Smooth muscle cell (in vitro differentiated cells): Measurements from ENCODE around the gene SCML1. TPM values are rescaled to one million over a fixed set of nuclear protein-coding genes. Genes with fewer than 3 reads are reported as not detected.

Experiments used
- DNase-seq: peaks from one replicate; lab custom pipeline; 2025; ENCODE audit not compliant: unreplicated experiment; lab: John Stamatoyannopoulos, UW
- H2AFZ ChIP-seq: fragments of 200-600 bp; sonication (generic); 2 replicates; pipeline ENCODE4 v1.6.0; 2016; ENCODE audit warnings: antibody characterized with exemption, low read depth, mild to moderate bottlenecking
- H3F3A ChIP-seq: fragments of 200-600 bp; sonication (generic); 2 replicates; pipeline ENCODE4 v1.6.0; 2017; ENCODE audit warnings: antibody characterized with exemption, low read depth
- H3K27ac ChIP-seq: fragments of 200-600 bp; sonication (generic); 2 replicates; pipeline ENCODE4 v1.5.1; 2016; ENCODE audit warnings: low read depth, mild to moderate bottlenecking
- H3K27me3 ChIP-seq: fragments of 200-600 bp; sonication (generic); 2 replicates; pipeline ENCODE4 v1.6.1; 2016; ENCODE audit warnings: low read depth, mild to moderate bottlenecking
- H3K36me3 ChIP-seq: fragments of 200-600 bp; sonication (generic); 2 replicates; pipeline ENCODE4 v1.5.1; 2016; ENCODE audit warnings: low read depth
- H3K4me1 ChIP-seq: fragments of 200-600 bp; sonication (generic); 2 replicates; pipeline ENCODE4 v1.5.1; 2016; ENCODE audit warnings: low read depth
- H3K4me2 ChIP-seq: fragments of 200-600 bp; sonication (generic); 2 replicates; pipeline ENCODE4 v1.6.0; 2016; ENCODE audit warnings: mild to moderate bottlenecking
- H3K4me3 ChIP-seq: fragments of 200-600 bp; sonication (generic); 2 replicates; pipeline ENCODE4 v1.5.1; 2016; ENCODE audit warnings: mild to moderate bottlenecking
- H3K79me2 ChIP-seq: fragments of 200-600 bp; sonication (generic); 2 replicates; pipeline ENCODE4 v1.6.0; 2016; ENCODE audit warnings: low read depth, mild to moderate bottlenecking
- H3K9ac ChIP-seq: fragments of 200-600 bp; sonication (generic); 2 replicates; pipeline ENCODE4 v1.6.0; 2016; ENCODE audit warnings: low read depth
- H3K9me3 ChIP-seq: fragments of 200-600 bp; sonication (generic); replicated peaks from 2 replicates; pipeline ENCODE4 v1.5.1; 2016; ENCODE audit warnings: low read depth
- H4K20me1 ChIP-seq: fragments of 200-600 bp; sonication (generic); 2 replicates; pipeline ENCODE4 v1.6.0; 2016; ENCODE audit warnings: low read depth
- CTCF ChIP-seq: fragments of 200-600 bp; sonication (generic); IDR thresholded peaks from 2 replicates; pipeline ENCODE4 v1.5.1; 2017; ENCODE audit warnings: borderline replicate concordance, mild to moderate bottlenecking, antibody characterized with exemption; ENCODE audit not compliant: insufficient read depth, poor library complexity, severe bottlenecking
- WGBS: methylation state at CpG from one replicate; pipeline ENCODE4 v1.1.7; 2016; ENCODE audit warnings: low lambda C conversion rate; 5-methylcytosine and 5-hydroxymethylcytosine counted together
- polyA plus RNA-seq: library from polyadenylated mRNA; unstranded; fragments of >200 nt; fragmentation: Nextera tagmentation; extraction: Ambion mirVana; gene quantifications from 2 replicates; pipeline ENCODE4 v1.2.1, GENCODE V29; 2016
- total RNA-seq: library from RNA; depleted of rRNA; stranded (reverse); fragments of >200 nt; gene quantifications from 2 replicates; pipeline ENCODE4 v1.2.3, GENCODE V29; 2014

The SCML1 gene
- total and polyA plus RNA-seq, 2 experiments from 2014 or later = 9.8 to 12.4 TPM

GRCh38 chrX:17768997-17769396 is 31.7 kb downstream of the SCML1 start:
- H3K36me3 ChIP-seq = no peaks in the 10 kb centered on the region
- TF ChIP-seq CTCF = no peak
- no peaks in the 10 kb centered on the region for H3K4me1 ChIP-seq
- no peak overlapping the region for H2AFZ ChIP-seq
- no peaks in the 10 kb centered on the region for H3K27me3 ChIP-seq
- no peaks in the 10 kb centered on the region for H4K20me1 ChIP-seq
- H3K4me3 ChIP-seq = no peak overlapping the region
- no peaks in the 10 kb centered on the region for H3K79me2 ChIP-seq
- H3K9ac ChIP-seq = no peak overlapping the region
- no peaks in the 10 kb centered on the region for H3F3A ChIP-seq
- no peaks in the 10 kb centered on the region for H3K9me3 ChIP-seq
- no peak overlapping the region for H3K27ac ChIP-seq
- DNase-seq = no peak
- 89% methylated on average over 5 of the region's 5 CpGs for WGBS
- no peak overlapping the region for H3K4me2 ChIP-seq

DNA sequence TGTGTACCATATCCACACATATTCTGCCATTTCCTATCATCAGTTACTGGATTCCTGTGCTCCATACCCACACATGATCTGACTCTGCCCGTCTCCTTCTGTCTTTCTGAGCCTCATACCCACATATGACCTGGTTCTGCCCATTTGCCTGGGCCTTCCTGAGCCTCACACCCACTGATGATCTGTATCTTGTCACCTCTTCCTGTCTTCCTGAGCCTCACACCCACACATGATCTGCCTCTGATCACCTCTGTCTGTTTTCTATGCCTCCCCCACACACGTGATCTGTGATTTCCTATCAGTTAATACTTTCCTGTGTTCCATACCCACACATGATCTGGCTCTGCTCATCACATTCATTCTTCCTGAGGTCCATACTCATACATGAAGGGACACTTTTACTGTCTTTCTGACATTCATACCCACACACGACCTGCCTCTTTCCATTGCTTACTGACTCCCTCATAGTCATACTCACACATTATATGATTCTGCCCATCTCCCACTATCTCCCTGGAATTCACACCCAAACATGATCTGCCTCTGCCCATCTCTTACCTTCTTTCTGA is 32.5 kb downstream of the SCML1 start:
- WGBS = 65% methylated on average over 3 of the region's 3 CpGs
- no peak overlapping the region for H3K9ac ChIP-seq
- no peak for TF ChIP-seq CTCF
- H3K79me2 ChIP-seq = no peaks in the 10 kb centered on the region
- no peaks in the 10 kb centered on the region for H3K9me3 ChIP-seq
- H3K4me3 ChIP-seq = no peak overlapping the region
- H3K4me1 ChIP-seq = no peaks in the 10 kb centered on the region
- H3K4me2 ChIP-seq = no peak overlapping the region
- H4K20me1 ChIP-seq = no peaks in the 10 kb centered on the region
- H3K27ac ChIP-seq = no peak overlapping the region
- H3K36me3 ChIP-seq = no peaks in the 10 kb centered on the region
- no peak overlapping the region for H2AFZ ChIP-seq
- no peaks in the 10 kb centered on the region for H3K27me3 ChIP-seq
- DNase-seq = no peak
- no peaks in the 10 kb centered on the region for H3F3A ChIP-seq

DNA sequence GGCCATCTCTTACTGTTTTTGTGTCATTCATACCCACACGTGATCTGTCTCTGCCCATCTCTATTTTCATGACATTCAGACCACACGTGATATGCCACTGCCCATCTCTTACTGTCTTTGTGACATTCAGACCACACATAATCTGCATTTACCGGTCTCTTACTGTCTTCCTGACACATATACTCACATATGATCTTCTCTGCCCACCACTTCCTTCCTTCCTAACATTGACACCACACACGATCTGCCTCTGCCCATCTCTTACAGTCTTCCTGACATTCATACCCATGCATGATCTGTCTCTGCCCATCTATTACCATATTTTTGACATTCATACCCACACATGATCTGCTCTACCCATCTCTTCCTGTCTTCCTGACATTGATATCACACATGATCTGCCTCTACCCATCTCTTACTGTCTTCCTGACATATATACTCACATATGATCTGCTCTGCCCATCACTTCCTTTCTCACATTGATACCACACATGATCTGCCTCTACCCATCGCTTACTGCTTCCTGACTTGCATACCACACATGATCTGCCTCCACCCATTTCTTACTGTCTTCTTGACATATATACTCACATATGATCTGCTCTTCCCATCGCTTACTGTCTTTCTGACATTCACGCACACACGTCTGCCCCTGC is 36.1 kb downstream of the SCML1 start:
- Histone ChIP-seq H2AFZ (no peak overlapping the region), H3F3A (no peaks in the 10 kb centered on the region), H3K4me2 (no peak overlapping the region), H3K9ac (no peak overlapping the region), H3K4me3 (no peak overlapping the region), H3K36me3 (no peaks in the 10 kb centered on the region), H4K20me1 (no peaks in the 10 kb centered on the region), H3K27me3 (no peaks in the 10 kb centered on the region), H3K79me2 (no peaks in the 10 kb centered on the region), H3K4me1 (no peaks in the 10 kb centered on the region), H3K9me3 (no peaks in the 10 kb centered on the region), H3K27ac (no peak overlapping the region)
- TF ChIP-seq CTCF = no peak
- WGBS = 77% methylated on average over 8 of the region's 8 CpGs
- DNase-seq = no peak

GRCh38 chrX:17774053-17774452 is 36.8 kb downstream of the SCML1 start:
- no peaks in the 10 kb centered on the region for H3F3A ChIP-seq
- no peaks in the 10 kb centered on the region for H3K27me3 ChIP-seq
- H3K36me3 ChIP-seq = no peaks in the 10 kb centered on the region
- no peak overlapping the region for H2AFZ ChIP-seq
- H3K79me2 ChIP-seq = no peaks in the 10 kb centered on the region
- TF ChIP-seq CTCF = no peak
- no peaks in the 10 kb centered on the region for H4K20me1 ChIP-seq
- H3K27ac ChIP-seq = no peak overlapping the region
- H3K4me3 ChIP-seq = no peak overlapping the region
- H3K4me1 ChIP-seq = no peaks in the 10 kb centered on the region
- H3K9ac ChIP-seq = no peak overlapping the region
- DNase-seq = no peak
- no peaks in the 10 kb centered on the region for H3K9me3 ChIP-seq
- no peak overlapping the region for H3K4me2 ChIP-seq
- 75% methylated on average over 1 of the region's 1 CpG for WGBS
